ENCODE results near the gene TSPAN14.
"Not testable (repeated sequence)": the region's sequence is repeated elsewhere in the genome, so short reads cannot be mapped to it uniquely, and the experiment has no call there.

TSPAN14 gene

DNA sequence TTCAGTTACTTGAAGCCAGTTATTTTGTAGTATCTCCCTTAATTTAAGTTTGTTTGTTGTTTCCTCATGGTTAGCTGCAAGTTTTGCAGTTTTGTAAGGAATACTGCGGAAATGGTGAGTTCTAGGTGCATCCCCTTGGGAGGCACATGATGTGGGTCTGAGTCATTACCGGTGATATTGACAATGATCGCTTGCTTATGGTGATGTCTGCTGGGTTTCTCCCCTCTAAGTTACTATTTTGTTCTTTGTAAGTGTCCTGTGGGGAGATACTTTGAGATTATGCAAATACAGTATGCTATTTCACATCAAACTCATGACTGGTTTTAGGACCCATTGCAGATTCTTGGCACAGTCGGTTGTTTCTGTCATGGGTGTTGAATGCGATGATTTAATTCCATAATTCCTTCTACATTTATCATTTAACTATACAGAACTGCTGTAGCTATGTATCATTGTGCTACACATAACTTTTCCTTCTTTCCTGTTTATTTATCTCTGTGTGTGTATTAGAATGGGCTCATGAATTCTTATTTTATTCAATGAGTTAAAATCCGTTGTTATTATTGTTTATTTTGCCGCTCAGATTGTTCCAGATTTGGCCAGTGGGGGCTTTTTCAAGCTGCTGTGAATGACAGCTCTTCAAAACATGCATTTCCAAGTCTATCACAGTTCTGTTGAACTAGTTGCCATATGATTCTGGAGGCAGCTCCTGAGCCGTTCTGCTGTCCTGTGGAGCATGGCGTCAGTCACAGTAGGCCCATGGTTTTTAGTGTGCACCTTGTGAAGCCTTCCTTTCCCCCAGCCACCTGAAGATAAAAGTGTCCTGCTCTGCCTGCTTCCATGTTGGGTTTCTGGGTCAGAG lies 18.4 kb downstream of the TSPAN14 start:
- DNase-seq, result peak; percentile 48

DNA sequence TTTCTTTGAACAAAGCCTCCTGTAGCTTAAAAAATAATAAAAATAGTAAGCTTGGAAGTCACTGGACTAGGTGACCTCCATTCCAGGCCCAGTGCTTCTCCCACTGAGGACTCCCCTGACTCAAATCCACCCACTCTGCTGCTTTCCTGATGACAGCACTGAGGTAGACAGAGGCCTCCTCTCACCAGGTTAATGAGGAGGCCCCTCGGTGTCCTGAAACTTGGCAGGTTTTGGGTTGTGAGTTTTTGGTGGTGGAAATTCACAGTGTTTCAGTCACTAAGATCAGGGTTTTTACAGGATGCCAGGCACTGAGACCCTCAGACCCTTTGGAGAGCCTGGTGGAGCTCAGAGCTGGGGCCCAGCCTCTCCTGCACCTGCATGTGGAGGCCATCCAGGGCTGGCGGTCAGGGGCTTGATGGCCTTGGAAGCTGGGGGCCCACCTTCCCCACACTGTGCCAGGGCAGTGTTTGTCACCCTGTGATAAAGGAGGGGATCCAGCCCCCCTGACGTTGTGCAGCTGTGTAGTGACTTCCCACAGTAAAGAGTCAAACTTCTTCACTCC lies 19.1 kb downstream of the TSPAN14 start:
- no peak for DNase-seq

DNA sequence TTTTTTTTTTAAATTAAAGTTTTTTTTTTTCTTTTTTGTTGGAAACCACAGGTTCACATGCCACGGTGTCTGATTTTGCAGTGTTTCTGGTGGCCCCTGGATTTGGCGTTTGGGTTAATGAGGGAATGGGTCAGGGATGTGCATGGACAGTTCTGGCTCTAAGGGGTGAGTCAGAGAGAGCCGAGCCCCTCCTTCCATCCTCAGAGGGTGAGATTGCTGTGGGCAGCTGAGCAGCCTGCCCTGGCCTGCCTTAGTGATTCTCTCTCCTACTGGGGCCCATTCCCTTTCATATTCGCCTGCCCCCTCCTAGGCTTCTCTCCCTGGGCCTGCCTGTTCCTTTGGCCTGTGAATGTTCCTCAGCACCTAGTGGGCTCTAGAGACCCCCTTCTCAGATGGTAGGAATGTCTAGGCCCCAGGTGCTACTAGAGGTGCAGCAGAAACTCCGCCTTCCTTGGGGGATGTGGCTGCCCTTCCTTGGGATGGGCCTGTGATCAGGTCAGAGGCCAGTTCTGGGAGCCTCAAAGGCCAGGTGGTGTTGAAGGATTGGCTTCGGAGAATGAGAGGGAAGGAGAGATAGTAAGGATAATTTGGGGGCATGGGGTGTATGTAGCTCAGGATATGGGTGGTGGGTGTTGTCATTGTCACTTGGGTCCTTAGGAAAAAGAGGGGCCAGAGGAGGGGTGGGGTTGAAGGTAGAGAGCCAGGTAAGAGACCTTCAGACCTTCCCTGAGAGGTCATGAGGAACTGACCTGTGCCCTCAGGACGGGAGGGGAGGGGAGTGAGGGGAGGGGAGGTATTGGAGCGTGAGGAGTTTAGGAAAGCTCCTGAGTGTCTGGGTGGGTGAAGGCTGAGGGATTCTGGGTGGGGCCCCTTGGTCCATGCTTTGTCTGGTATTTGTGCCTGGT lies 19.8 kb downstream of the TSPAN14 start:
- DNase-seq, result no peak

DNA sequence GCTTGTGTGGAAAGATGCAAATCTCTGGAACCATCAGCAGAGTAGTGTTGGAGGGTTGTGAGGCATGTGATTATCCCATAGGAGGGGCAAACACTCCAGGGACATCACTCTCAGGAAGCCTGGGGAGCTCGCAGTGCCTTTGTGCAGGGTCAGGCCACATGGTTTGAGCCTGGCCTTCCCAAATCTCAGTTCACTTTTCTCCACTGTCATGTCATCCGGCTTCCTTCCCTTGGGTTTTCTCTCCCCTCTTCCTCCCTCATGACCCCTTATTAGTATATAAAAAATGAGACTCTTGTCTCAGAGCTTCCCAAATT lies 20.4 kb downstream of the TSPAN14 start:
- DNase-seq, result no peak

DNA sequence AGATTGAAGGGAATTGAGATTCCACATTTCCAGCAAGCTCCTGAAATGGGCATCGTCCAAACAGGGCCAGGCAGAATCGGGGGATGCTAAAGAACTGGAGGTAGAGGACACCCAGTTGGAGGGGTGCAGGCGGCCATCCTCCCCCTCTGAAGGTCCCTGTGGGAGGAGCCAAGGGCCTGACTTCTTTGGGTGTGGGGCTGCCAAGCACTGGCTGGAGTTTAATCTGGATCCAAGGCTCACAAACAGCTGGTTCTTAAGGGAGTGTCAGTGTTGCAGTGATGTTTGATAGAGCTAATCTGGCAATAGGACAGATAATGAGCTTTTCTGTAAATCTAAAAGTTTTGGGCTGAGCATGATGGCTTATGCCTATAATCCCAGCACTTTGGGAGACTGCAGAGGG lies 20.8 kb downstream of the TSPAN14 start:
- DNase-seq, result peak; percentile 1

DNA sequence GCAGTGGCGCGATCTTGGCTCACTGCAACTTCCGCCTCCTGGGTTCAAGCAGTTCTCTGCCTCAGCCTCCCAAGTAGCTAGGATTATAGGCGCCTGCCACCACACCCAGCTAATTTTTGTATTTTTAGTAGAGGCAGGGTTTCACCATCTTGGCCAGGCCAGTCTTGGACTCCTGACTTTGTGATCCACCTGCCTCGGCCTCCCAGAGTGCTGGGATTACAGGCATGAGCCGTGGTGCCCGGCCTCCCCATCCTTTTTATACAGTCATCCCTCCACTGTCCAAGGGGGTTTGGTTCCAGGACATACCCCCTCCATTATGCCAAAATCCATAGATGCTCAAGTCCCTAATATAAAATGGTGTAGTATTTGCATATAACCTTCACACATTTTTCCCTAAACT lies 21.5 kb downstream of the TSPAN14 start:
- not testable (repeated sequence) for DNase-seq

DNA sequence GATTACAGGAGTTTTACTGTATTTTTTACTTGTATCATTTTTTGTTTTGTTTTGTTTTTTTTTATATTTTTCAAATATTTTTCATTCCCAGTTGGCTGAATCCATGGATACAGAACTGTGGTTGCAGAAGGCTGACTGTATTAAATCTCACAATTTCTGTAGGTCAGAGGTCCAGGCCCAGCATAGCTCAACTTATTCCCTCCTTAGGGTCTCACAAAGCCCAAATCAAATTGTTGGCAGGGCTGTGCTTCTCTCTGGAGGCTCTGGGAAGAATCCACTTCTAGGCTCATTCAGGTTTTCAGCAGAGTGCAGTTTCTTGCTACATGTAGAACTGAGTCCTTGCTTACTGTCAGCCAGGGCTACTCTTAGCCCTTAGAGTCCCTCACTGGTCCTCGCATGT lies 22.6 kb downstream of the TSPAN14 start:
- no peak for DNase-seq

DNA sequence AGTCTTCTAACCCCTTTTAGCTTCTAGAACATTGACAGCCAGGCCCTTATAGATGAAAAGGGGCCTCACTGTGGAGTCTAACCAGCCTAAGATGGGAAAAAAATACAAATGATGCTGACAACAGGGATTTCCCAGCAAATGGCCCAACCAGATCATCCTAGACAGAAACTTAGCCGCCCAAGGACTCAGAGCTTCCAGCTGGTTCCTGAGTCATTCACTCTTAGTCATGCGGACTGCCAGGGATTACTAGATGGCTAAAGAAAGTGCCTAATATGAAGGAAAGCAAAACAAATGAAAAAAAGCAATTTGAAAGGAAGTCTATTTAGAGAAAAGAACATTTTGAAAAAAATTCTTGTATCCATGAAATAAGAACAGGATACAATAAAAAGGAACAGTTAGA lies 23.7 kb downstream of the TSPAN14 start:
- peak; percentile 19 for DNase-seq

DNA sequence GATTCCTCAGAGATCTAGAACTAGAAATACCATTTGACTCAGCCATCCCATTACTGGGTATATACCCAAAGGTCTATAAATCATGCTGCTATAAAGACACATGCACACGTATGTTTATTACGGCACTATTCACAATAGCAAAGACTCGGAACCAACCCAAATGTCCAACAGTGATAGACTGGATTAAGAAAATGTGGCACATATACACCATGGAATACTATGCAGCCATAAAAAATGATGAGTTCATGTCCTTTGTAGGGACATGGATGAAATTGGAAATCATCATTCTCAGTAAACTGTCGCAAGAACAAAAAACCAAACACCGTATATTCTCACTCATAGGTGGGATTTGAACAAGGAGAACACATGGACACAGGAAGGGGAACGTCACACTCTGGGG lies 26.3 kb downstream of the TSPAN14 start:
- not testable (repeated sequence) for DNase-seq

DNA sequence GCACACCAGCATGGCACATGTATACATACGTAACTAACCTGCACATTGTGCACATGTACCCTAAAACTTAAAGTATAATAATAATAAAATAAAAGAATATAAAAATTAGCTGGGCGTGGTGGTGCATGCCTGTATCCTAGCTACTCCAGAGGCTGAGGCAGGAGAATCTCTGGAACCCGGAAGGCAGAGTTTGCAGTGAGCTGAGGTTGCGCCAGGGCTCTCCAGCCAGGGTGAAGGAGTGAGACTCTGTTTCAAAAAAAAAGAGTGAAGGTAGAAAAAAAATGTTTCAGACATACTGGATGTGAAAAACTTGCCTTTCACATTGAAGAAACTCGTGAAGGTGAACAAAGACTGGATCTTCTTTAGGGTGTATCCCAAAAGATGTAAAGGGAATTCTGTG lies 26.7 kb downstream of the TSPAN14 start:
- DNase-seq, result no peak

DNA sequence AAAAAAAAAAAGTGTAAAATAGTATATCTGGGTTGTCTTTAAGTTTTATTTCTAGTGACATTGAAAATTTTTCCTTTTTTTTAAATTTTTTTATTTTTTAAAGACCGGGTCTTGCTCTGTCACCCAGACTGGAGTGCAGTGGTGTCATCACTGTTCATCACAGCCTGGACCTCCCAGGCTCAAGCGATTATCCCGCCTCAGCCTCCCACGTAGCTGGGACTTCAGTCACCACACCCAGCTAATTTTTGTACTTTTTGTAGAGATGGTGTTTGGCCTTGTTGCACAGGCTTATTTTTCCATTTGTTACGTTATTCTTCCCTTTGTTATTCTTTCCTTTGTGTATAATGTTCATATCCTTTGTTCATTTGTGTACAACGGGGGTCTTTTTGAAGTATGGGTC lies 30.1 kb downstream of the TSPAN14 start:
- peak; percentile 10 for DNase-seq

DNA sequence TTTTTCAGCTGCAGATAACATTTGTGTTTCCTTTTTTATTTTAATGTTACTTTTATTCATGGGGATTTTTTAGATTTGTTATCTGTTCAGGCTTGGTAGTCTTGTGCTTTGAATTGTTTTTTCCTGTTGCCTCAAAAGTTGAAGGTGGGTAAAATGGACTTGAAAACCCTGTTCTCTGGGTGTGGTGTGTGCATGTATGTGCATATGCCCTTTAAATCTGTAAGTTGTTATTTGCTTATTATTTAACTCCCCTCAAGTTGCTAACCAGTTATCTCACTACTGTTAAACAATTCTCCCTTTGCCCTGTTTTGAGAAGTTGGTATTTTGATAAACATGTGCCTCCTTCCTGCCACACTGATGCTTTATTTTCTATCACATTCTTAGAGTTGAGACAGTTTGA lies 30.6 kb downstream of the TSPAN14 start:
- peak; percentile 3 for DNase-seq

DNA sequence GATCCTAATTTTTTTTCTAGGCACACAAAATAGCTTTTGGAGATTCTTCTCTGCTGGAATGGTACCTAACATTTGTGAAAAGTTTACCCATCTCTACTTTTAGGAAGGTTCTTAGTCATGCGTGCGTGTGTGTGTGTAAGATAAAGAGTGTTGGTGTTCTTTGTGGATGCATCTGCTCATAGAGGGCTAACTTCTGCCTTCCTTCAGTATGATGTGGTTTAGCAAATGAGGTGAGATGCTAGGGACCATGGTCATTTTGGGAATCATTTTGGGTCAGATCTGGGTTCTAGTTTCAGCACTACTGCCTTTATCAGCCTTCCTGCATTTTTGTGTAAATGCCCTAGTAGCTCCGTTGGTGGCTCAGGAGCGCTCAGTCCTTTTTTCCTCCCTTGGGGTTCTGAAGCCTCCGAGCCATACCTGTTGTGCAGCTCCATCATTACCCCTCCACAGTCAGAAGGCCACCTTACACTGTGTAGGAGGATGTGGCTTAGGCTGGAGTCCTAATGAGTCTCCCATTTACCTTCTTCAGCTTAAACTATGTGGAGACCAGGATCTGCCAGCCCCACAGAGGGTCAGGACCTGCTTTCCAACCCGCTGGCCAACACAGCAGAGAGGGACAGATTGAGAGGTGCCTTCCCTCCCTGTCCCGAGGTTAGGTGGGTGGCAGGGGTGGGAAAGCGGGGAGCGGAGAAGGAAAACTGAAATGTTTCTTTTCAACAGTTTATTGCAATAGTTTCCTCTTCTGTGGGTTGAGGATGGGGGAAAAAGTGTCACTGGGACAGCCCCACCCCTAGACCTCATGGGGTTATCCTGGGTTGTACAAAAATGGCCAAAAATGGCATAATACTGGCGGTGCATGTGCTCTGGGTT lies 31.2 kb downstream of the TSPAN14 start:
- peak; percentile 33 for DNase-seq

DNA sequence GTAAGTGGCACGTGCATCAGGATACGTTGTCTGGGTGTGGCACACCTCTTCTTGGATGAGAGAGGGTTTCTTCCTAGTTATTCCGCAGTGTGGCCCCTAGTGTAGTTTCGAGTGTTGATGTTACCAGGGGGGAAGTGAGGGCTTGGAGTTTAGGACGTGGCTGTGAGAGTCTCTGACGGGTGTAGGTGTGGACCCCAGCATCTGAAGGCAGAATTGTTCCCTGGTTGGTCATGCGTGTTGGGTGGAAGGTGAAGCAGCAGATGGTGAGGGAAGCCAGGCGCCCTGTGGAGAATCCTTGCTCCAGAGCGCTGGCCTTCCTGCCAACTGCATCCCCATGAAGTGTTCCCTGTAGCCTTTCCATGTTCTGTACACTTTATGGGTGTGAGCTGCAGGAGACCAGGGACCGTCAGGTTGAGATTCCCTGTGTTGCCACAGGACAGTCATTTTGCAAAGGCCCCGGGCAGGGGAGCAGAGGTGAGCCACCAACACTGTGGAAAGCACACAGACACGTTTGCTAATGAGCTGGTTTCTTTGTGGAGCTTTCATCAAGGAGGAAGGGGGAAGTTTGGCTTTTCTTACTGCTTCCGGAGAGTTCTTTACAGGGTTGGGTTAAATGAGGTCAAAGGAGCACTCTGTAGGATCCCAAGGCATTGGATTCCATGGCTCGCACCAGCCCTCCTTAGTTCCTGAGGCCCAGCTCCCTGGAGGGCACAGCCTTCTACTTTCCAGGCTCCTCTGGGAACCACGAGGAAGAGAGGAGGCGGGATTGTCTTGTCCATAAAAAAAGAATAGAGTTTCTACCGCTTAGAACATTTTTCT lies 32.0 kb downstream of the TSPAN14 start:
- DNase-seq, result peak; percentile 59

DNA sequence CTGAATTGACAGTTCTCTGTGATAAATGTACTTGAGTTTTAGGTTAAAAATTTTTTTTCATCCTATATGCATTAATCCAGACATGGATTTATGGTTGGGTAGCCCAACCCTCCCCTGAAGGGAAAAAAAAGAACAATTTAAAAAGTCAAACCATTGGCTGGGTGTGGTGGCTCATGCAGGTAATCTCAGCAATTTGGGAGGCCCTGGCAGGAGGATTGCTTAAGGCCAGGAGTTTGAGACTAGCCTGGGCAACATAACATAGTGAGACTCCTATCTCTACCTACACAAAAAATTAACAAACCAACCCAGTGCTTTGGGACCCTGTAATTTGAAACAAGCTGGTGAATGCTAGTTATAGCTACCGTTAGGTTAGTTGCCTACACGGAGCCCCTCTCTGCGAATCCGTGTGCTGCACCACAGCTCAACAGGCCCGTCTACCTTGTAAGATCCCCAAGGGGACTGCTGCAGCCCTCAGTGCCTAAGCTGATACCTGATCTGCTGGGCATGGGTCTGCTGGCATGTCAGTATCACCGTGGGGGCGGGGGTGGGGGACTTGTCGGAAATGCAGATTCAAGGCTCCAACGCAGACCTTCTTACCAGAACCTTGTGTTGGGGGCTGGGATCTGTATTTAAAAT lies 32.8 kb downstream of the TSPAN14 start:
- DNase-seq, result peak; percentile 5

DNA sequence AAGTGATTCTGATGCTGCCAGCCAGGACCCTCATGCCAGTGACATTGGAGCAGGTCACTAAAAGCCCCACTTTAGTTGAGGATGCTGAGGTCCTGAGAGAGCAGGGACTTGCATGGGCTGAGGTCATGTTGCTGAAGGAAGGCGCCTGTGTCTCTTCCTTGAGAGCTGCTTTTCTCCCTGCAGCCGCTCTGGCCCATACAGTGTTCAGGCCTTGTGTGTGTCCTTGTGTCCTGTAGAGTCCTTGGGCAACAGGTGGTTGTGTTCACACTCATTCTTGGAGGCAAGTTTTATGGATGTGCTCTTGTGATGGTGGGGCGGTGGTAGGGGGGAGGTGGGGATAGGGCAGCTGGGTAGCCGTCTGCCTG lies 33.3 kb downstream of the TSPAN14 start:
- DNase-seq, result peak; percentile 11

DNA sequence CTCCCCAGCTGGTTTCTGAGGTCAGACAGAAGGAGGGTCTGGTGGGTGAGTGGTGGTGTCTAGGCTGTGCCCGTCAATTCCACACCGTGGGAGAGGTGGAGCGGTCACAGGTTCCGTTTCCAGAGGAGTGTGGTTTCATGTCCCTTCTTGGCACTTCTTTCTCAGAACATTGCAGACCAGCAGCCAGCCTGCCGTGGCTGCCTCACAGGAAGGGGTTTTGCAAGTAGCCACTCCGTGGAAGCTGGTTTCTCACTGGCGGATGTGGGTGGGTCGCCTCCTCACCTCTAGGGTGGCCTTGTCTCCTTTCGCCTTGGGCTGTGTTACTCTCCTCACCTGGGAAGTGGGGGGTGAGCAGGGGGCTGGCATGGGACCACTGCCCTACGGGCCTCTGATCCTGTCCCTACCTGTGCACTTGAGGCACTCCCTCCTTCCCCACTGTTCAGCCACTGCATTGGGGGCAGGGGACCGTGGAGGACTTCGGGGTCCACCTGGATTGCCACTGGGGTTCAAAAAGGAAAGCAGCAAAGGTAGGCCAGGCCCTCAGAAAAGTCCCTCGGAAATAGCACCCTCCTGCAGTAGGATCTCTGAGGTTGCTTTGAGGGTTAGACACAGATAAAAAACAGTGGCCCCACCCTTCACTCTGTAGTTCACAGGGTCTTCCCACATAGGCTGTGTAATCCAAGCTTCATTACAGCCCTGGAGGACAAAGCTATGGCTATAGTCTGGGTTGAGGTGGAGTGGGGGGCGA lies 33.9 kb downstream of the TSPAN14 start:
- peak; percentile 69 for DNase-seq

DNA sequence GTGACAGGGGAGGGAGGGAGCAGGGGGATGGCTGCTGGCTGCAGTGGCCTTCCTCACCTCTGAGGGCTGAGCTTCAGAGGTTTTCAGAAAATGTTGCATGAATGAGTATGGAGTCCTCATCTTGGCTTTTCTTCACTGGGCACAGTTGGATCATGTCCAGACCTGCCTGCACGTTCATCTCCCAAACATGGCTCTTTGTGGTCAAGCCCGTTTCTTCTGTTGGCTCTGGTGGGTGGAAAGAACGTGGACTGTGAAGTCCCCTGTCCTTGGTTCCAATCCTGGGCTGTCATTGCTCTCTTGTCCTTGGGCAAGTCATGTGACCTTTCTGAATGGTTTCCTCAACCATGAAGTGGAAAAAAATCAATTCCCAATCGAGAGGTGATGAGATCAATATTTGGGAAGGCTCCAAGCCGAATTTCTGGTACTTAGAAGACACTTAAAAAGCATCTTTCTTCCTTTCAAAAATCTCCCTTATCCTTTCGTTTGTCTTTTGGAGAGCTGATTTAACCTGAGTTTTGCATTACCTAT lies 34.5 kb downstream of the TSPAN14 start:
- no peak for DNase-seq

DNA sequence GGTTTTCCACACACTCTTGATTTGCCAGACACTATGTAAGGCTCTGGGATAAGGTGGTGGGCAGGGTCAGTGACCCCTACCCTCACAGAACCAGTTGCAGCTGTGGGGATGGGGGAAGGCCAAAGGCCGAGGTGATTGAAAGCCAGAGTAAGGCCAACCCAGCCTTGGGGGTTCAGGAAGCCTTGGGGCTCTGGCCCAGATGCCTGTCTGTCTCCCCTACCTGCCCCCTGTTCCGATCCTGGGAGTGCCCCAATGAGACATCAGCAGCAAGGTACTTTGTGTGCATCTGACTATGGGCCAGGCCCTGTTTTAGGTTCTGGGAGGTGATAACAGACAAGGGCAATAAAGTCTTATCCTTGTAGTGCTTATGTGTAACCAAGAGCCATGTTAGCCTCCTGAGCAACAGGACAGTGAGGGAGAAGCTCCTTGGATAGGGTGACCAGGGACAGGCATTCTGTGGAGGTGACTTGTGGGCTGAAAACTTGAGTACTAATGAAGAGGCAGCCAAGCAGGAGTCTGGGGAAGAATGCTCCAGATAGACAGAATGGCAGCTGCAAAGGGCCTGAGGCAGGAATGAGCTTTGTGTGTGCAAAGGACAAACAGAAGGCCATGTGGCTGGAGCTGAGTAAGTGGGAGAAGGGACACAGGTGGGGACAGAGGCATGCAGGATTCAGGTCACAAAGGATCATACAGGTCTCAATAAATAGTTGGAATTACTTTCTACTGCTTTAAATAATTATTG lies 35.4 kb downstream of the TSPAN14 start:
- DNase-seq, result no peak

All from CD4-positive, alpha-beta T cell treated with Interleukin-17A for 4 hours (primary cell).